ENCODE results near the gene DDX24.
"Not testable (repeated sequence)": the region's sequence is repeated elsewhere in the genome, so short reads cannot be mapped to it uniquely, and the experiment has no call there.

The DDX24 gene

GRCh38 chr14:94081386-94081820 lies 401 bp upstream of the DDX24 start:
- no peak for DNase-seq (ENCODE audit: low read depth in 2 of 2)

DNA sequence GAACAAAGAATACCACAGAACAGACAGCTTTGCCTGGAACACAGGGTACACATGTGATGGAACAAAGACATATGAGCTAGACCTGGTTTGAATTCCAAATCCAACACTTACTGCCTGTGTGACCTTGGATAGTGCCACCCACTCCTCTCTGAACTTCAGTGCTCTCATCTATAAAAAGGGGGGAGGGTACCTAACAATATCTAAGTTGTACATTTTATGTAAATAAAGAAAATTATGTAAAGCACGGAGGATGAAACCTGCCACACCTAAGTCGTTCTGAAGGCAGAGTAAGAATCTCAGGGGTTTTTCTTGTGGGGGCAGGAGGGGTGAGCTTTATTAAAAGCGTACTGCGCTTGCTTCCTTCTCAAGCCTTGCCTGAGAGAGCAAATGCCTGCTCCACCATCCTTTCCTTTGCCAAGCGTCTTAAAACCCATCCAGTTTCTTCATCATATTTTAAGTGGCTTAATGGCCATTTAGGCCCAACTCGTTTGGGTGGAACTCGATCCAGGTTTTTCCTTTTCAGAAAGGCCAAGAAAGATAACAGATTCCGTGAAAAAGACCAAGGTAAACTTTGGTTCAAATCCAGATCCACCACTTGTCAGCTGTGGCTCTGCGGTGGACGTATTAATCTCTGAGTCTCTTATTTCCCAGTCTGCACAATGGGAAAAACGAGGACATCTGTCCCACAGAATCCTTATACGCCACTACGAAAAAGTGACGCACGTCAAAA lies 946 bp downstream of the DDX24 start:
- no peak for DNase-seq (ENCODE audit: low read depth in 2 of 2)

DNA sequence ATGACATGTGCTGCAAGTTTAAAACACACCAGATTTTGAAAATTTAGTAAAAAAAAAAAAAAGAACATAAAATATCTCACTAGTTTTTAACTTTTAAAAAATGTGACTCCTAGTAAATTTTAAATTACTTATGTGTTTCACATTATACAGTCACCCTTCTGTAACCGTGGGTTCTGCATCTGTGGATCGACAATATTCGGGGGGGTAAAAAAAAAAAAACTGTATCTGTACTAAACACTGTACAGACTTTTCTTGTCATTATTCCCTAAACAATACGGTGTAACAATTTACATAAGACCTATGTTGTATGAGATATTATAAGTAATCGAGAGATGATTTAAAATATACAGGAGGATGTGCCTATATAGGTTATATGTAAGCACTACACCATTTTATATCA lies 3.2 kb downstream of the DDX24 start:
- no peak for DNase-seq (ENCODE audit: low read depth in 2 of 2)

- no peak for DNase-seq (ENCODE audit: low read depth in 2 of 2)
These were observed 3.7 kb downstream of the DDX24 start for GRCh38 chr14:94077111-94077821.

GRCh38 chr14:94075008-94075407 lies 6.0 kb downstream of the DDX24 start:
- DNase-seq (ENCODE audit: low read depth in 2 of 2): no peak

GRCh38 chr14:94074534-94074933 lies 6.5 kb downstream of the DDX24 start:
- no peak for DNase-seq (ENCODE audit: low read depth in 2 of 2)

- not testable (repeated sequence) for DNase-seq (ENCODE audit: low read depth in 2 of 2)
These were observed 8.9 kb downstream of the DDX24 start for GRCh38 chr14:94072076-94072475.

- no peak for DNase-seq (ENCODE audit: low read depth in 2 of 2)
These were observed 14.8 kb downstream of the DDX24 start for GRCh38 chr14:94066089-94066676.

GRCh38 chr14:94062344-94062940 lies 18.6 kb downstream of the DDX24 start:
- no peak for DNase-seq (ENCODE audit: low read depth in 2 of 2)

DNA sequence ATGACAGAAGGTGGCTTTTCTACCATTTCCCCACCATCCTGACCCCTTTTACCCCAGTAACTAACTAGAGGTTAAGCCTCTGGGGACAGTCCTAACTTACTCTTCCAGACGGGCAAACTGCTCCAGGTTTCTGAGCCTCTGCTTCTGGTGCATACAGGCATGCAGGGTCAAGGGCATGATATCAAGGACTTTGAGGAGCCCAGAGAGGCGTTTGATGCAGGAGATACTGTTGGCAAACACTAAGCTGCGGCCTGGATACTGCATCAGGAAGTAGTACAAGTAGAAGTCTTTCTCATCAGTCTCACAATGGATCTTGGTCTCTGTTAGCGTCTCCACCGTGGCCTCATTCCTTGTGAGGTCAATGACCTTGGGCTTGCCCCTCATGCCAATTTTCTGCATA lies 21.0 kb downstream of the DDX24 start:
- no peak for DNase-seq (ENCODE audit: low read depth in 2 of 2)

GRCh38 chr14:94058674-94059138 lies 22.3 kb downstream of the DDX24 start:
- DNase-seq (ENCODE audit: low read depth in 2 of 2): no peak

- no peak for DNase-seq (ENCODE audit: low read depth in 2 of 2)
These were observed 22.8 kb downstream of the DDX24 start for GRCh38 chr14:94058128-94058673.

DNA sequence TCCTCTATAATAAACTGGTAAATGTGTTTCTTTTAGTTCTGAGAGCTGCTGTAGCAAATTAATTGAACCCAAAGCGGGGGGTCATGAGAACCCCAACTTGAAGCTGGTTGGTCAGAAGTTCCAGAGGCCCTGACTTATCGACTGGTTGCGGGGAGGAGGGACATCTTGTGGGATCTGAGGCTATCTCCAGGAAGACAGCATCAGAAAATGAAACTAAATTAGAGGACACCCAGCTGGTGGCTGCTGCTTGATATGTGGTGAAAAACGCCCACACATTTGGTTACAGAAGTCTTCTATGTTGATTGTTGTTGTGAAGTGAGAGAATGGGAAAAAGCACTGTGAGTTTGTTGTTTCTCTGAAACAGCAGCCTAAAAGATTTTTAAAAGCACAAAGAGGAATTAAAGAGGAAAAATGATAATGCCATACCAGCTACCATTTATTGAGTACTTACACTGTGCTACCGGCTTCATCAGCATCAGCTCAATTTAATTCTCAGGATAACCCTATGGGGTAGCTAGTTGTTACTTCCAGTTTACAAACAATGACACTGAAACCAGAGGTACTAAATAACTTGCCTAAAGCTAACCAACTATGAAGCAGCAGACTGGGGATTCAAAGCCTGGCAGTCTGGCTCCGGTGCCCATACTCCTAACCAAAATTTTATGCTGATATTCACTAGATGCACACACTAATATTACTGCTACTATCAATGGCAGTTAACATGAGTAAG lies 24.3 kb downstream of the DDX24 start:
- no peak for DNase-seq (ENCODE audit: low read depth in 2 of 2)

DNA sequence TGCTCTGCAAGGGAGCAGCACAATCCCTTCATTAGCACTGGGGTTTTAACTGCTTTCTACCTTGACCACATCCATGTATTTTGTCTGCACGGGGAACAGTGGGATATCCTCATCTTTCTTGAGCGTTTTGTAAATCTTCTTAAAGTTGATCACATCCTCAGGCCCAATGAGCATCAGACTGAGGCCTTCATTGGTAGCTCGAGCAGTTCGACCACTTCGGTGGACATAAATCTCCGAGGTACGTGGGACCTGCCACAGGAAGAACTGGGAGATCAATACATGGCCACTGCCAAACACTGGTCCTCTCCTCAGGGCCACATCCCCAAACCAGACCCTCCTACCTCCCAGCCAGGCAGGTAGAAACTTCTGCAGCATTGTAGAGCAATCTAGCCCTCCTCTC lies 26.1 kb downstream of the DDX24 start:
- DNase-seq (ENCODE audit: low read depth in 2 of 2): no peak

- no peak for DNase-seq (ENCODE audit: low read depth in 2 of 2)
These were observed 26.6 kb downstream of the DDX24 start for GRCh38 chr14:94054401-94054800.

DNA sequence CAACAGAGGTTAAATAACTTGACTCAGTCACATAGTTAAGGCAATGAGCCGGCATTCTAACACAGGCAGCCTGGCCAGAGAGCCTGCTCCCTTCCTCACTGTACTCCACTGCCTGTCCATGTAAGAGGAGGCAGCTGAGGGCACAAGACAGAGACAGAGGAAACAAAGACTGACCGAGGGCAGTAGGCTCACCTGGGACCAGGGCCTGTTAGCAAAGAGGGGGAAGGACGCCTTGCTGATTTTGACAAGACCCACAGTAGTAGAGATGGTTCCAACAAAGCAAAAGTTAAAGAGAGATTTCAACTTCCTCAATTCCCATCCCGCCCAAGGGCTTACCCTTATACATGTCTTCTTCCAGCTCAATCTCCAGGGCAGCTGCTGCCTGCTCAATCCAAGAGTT lies 28.3 kb downstream of the DDX24 start:
- no peak for DNase-seq (ENCODE audit: low read depth in 2 of 2)

DNA sequence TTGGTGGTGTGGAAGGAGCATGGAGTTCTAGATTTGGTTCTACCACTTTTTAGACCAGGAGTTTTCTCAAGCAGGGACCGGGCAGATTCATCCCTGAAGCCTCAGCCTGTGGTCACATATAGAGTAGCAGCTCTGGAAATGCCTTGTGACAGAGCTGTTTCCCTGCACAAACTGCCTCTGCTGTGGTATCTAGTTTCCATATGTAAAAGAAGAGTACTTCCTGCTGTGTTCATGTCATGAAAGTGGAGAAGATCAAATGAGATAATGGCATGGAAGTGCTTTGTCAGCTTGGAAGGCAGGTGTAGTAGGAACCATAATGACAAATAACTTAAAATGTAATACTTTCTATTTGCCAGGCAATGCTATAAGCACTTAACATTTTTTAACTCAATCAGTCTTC lies 28.8 kb downstream of the DDX24 start:
- DNase-seq (ENCODE audit: low read depth in 2 of 2): no peak

GRCh38 chr14:94051779-94052178 lies 29.2 kb downstream of the DDX24 start:
- no peak for DNase-seq (ENCODE audit: low read depth in 2 of 2)

GRCh38 chr14:94051115-94051514 lies 29.9 kb downstream of the DDX24 start:
- no peak for DNase-seq (ENCODE audit: low read depth in 2 of 2)

- DNase-seq (ENCODE audit: low read depth in 2 of 2): no peak
These were observed 30.6 kb downstream of the DDX24 start for GRCh38 chr14:94050231-94050880.

GRCh38 chr14:94049625-94050023 lies 31.4 kb downstream of the DDX24 start:
- DNase-seq (ENCODE audit: low read depth in 2 of 2): no peak

Data from stimulated activated CD4-positive, alpha-beta T cell treated with anti-CD3 and anti-CD28 coated beads, Interleukin-12 subunit alpha, Interleukin-12 subunit beta, amount 100 ng/mL, for 24 hours (primary cell).